A549 (cell line): ENCODE data around the gene CLPX. TPM values are rescaled to one million over a fixed set of nuclear protein-coding genes. Genes with fewer than 3 reads are reported as not detected.

Experiments
- ATAC-seq, 2 experiments: fragments of 200-7000 bp in 1 of 2; fragments of >200 bp in 1 of 2; cut with Nextera tagmentation in 1 of 2; cut with Tn5 transposase in 1 of 2; 3 replicates each; pipeline versions ENCODE4 v1.8.0 to v1.9.1; 2018 to 2020; ENCODE audit warnings: mild to moderate bottlenecking in 1 of 2, moderate library complexity in 1 of 2
- CTCF ChIA-PET: fragments of 300-600 bp; sonication (Branson Sonifier 250); formaldehyde crosslinking; extraction: SDS; loops from one replicate; lab custom pipeline; 2021; ENCODE audit warnings: antibody characterized with exemption, inconsistent platforms; lab: Yijun Ruan, JAX
- POLR2A ChIA-PET: fragments of 350-600 bp; formaldehyde crosslinking; extraction: SDS; loops from one replicate; lab custom pipeline; 2021; ENCODE audit warnings: antibody characterized with exemption, inconsistent platforms; lab: Yijun Ruan, JAX
- DNase-seq, 2 experiments: peaks; one replicate each; pipeline versions ENCODE4 v3.0.0 to v3.0.0-alpha.2; 2011 to 2016; ENCODE audit warnings: low read depth in 1 of 2, low spot score in 1 of 2
- FAIRE-seq: peaks from 2 replicates; lab custom pipeline; 2011; peaks lifted over from hg19 to GRCh38; lab: Jason Lieb, UNC
- H3K27ac ChIP-seq, 2 experiments: fragments of >200 bp; sonication (Bioruptor Twin); formaldehyde crosslinking; 3 replicates each; pipeline ENCODE4 v1.5.1; 2016 to 2017
- H3K4me1 ChIP-seq: fragments of >200 bp; sonication (Bioruptor Twin); formaldehyde crosslinking; 3 replicates; pipeline ENCODE4 v1.6.1; 2016
- H3K4me2 ChIP-seq: fragments of >200 bp; sonication (Bioruptor Twin); formaldehyde crosslinking; 3 replicates; pipeline ENCODE4 v1.6.1; 2016
- H3K4me3 ChIP-seq: fragments of >200 bp; sonication (Bioruptor Twin); formaldehyde crosslinking; 3 replicates; pipeline ENCODE4 v1.5.1; 2016
- H3K9me3 ChIP-seq: fragments of >200 bp; sonication (Bioruptor Twin); formaldehyde crosslinking; 3 replicates; pipeline ENCODE4 v1.6.1; 2016
- BCL3 ChIP-seq: fragments of >200 bp; sonication (Bioruptor Twin); formaldehyde crosslinking; IDR thresholded peaks from 3 replicates; pipeline ENCODE4 v1.6.1; 2016
- BHLHE40 ChIP-seq: IDR thresholded peaks from 2 replicates; pipeline ENCODE4 v1.6.1; 2012; ENCODE audit warnings: low read depth, low read length, inconsistent platforms
- CBX2 ChIP-seq: fragments of 200-600 bp; sonication (generic); IDR thresholded peaks from 2 replicates; pipeline ENCODE4 v1.6.1; 2016; ENCODE audit warnings: low read depth, mild to moderate bottlenecking, borderline replicate concordance
- CBX8 ChIP-seq: fragments of 200-600 bp; sonication (generic); IDR thresholded peaks from 2 replicates; pipeline ENCODE4 v1.6.1; 2016
- CHD4 ChIP-seq: fragments of 200-600 bp; sonication (generic); IDR thresholded peaks from 2 replicates; pipeline ENCODE4 v1.6.1; 2016; ENCODE audit warnings: antibody characterized with exemption, mild to moderate bottlenecking, borderline replicate concordance
- CTCF ChIP-seq: fragments of >200 bp; sonication (Bioruptor Twin); formaldehyde crosslinking; IDR thresholded peaks from 3 replicates; pipeline ENCODE4 v1.5.1; 2016
- ELK1 ChIP-seq: fragments of 150-350 bp; IDR thresholded peaks from 2 replicates; pipeline ENCODE4 v1.6.1; 2014; ENCODE audit warnings: low read depth, mild to moderate bottlenecking, low read length
- EP300 ChIP-seq, 2 experiments: fragments of >200 bp; sonication (Bioruptor Twin); formaldehyde crosslinking; IDR thresholded peaks; 2 replicates in 1 of 2; 3 replicates in 1 of 2; pipeline ENCODE4 v1.6.1; 2016 to 2017
- FOSB ChIP-seq: fragments of 250-450 bp; sonication (Bioruptor Pico); IDR thresholded peaks from 2 replicates; pipeline ENCODE4 v1.5.0; 2020; ENCODE audit warnings: mild to moderate bottlenecking, moderate library complexity
- GATA3 ChIP-seq: IDR thresholded peaks from 2 replicates; pipeline ENCODE4 v1.6.1; 2012; ENCODE audit warnings: borderline replicate concordance
- HEYL ChIP-seq: fragments of 250-450 bp; sonication (Bioruptor Pico); IDR thresholded peaks from 2 replicates; pipeline ENCODE4 v1.8.0; 2021; ENCODE audit warnings: mild to moderate bottlenecking, moderate library complexity
- HOXB13 ChIP-seq: fragments of 250-450 bp; sonication (Bioruptor Pico); IDR thresholded peaks from 2 replicates; pipeline ENCODE4 v1.5.0; 2020; ENCODE audit warnings: low read depth, mild to moderate bottlenecking, moderate library complexity
- KDM5A ChIP-seq: fragments of 200-600 bp; sonication (generic); IDR thresholded peaks from 2 replicates; pipeline ENCODE4 v1.6.1; 2016; ENCODE audit warnings: antibody characterized with exemption, mild to moderate bottlenecking
- PBX3 ChIP-seq: IDR thresholded peaks from 2 replicates; pipeline ENCODE4 v1.6.1; 2012
- PHF8 ChIP-seq: fragments of 200-600 bp; sonication (generic); IDR thresholded peaks from 2 replicates; pipeline ENCODE4 v1.6.1; 2016; ENCODE audit warnings: low read depth, mild to moderate bottlenecking, antibody characterized with exemption, moderate library complexity, borderline replicate concordance
- RAD21 ChIP-seq, 2 experiments: fragments of >200 bp in 1 of 2; sonication (Bioruptor Twin) in 1 of 2; formaldehyde crosslinking in 1 of 2; IDR thresholded peaks in 1 of 2; conservative IDR thresholded peaks in 1 of 2; 2 replicates in 1 of 2; 3 replicates in 1 of 2; pipeline ENCODE4 v1.6.1; 2012 to 2018; ENCODE audit warnings: inconsistent platforms in 1 of 2
- RCOR1 ChIP-seq: fragments of 150-350 bp; IDR thresholded peaks from 2 replicates; pipeline ENCODE4 v1.6.1; 2014; ENCODE audit warnings: antibody characterized with exemption, low read length, low read depth
- SMC3 ChIP-seq: fragments of >200 bp; sonication (Bioruptor Twin); formaldehyde crosslinking; IDR thresholded peaks from 3 replicates; pipeline ENCODE4 v1.6.1; 2018; ENCODE audit warnings: inconsistent platforms
- TFCP2L1 ChIP-seq: fragments of 250-450 bp; sonication (Bioruptor Pico); IDR thresholded peaks from 2 replicates; pipeline ENCODE4 v1.5.0; 2021; ENCODE audit warnings: mild to moderate bottlenecking
- TP53 ChIP-seq: fragments of 250-450 bp; sonication (Bioruptor Pico); IDR thresholded peaks from 2 replicates; pipeline ENCODE4 v1.5.0; 2021; ENCODE audit warnings: mild to moderate bottlenecking, moderate library complexity
- ZC3H11A ChIP-seq: fragments of 450-650 bp; IDR thresholded peaks from 2 replicates; pipeline ENCODE4 v1.6.1; 2014; ENCODE audit warnings: antibody characterized with exemption, mild to moderate bottlenecking
- ZNF302 ChIP-seq: fragments of 250-450 bp; sonication (Bioruptor Pico); IDR thresholded peaks from 2 replicates; pipeline ENCODE4 v1.9.0; 2021; ENCODE audit warnings: inconsistent platforms, mild to moderate bottlenecking, moderate library complexity
- ZSCAN20 ChIP-seq: fragments of 250-450 bp; sonication (Bioruptor Pico); IDR thresholded peaks from 2 replicates; pipeline ENCODE4 v1.8.0; 2022; ENCODE audit warnings: mild to moderate bottlenecking, moderate library complexity
- WGBS: methylation state at CpG from one replicate; pipeline ENCODE4 v1.1.6; 2017; ENCODE audit errors: missing lambda C conversion rate; 5-methylcytosine and 5-hydroxymethylcytosine counted together
- polyA plus RNA-seq, 4 experiments: library from polyadenylated mRNA; depleted of rRNA in 3 of 4; stranded (reverse); fragments of >200 nt; fragmentation: RNase III in 1 of 4; extraction: RNeasy Plus Mini Kit Qiagen cat#74134 plus additional on column Dnase treatment in 1 of 4; gene quantifications; 2 replicates in 3 of 4; 3 replicates in 1 of 4; pipeline ENCODE4 v1.2.3, GENCODE V29; 2011 to 2017

The CLPX gene
- polyA plus RNA-seq, 2 of the 4 experiments (the other 2 are of a cell fraction) = 55.4 to 113 TPM

- ATAC-seq = no peak
- peak overlapping the region; percentile 88 for H3K4me2 ChIP-seq
- no peak for DNase-seq
- CTCF ChIA-PET = interaction anchor here (10.1 to 14.7 kb wide), 2 partner anchors 95 to 117 kb away, joined by 177 to 408 read pairs; partner anchors contain the start of genes PARP16 and RNU5B-1
- H3K4me1 ChIP-seq = peaks cover 30% of the 10 kb centered on the region
- peak overlapping the region; percentile 72 for H3K4me3 ChIP-seq
- H3K27ac ChIP-seq = peak overlapping the region; percentile 93 to 95
- no peaks in the 10 kb centered on the region for H3K9me3 ChIP-seq
- WGBS = 4% methylated on average over 4 of the region's 4 CpGs
- no peak for FAIRE-seq
- TF ChIP-seq CHD4 = no peak
- TF ChIP-seq KDM5A = no peak
- no peak for TF ChIP-seq BHLHE40
- no peak for TF ChIP-seq FOSB (CRISPR knock-in tag)
- no peak for TF ChIP-seq HOXB13 (CRISPR knock-in tag)
- no peak for TF ChIP-seq RAD21 (conservative IDR thresholded peaks at IDR 0.05 in 1 of 2, IDR thresholded peaks at IDR 0.05 in 1 of 2)
- TF ChIP-seq EP300 (IDR thresholded peaks at IDR 0.05) = no peak
- TF ChIP-seq PBX3 = no peak
- no peak; the same call in 2 of the 3 replicates for TF ChIP-seq CTCF
- no peak for TF ChIP-seq CBX8
- POLR2A ChIA-PET = interaction anchor here (2.1 to 3.4 kb wide), 4 partner anchors 50 to 122 kb away, joined by 7 to 103 read pairs (median 34); partner anchors contain the start of genes PARP16, PDCD7 and RNU5B-1
Observed at GRCh38 chr15:65183865-65184159, 1.3 kb downstream of the CLPX start.

- CTCF ChIA-PET = interaction anchor here (0.6 to 1.8 kb wide), 5 partner anchors 22 to 687 kb away, joined by 3 to 8 read pairs (median 4); partner anchors contain the start of gene RAB11A
- peak overlapping the region; percentile 88 for H3K4me2 ChIP-seq
- TF ChIP-seq PHF8 = no peak
- TF ChIP-seq RCOR1 = no peak
- no peak for TF ChIP-seq ZSCAN20 (CRISPR knock-in tag)
- no peak for TF ChIP-seq BCL3
- TF ChIP-seq TFCP2L1 (CRISPR knock-in tag) = no peak
- no peak for TF ChIP-seq TP53 (CRISPR knock-in tag)
- TF ChIP-seq FOSB (CRISPR knock-in tag) = no peak
- TF ChIP-seq CBX2 = no peak
- TF ChIP-seq PBX3 = no peak
- no peak for TF ChIP-seq ZNF302
- no peak for TF ChIP-seq SMC3
- no peak for TF ChIP-seq ZC3H11A
- no peak for TF ChIP-seq GATA3
- TF ChIP-seq ELK1 = no peak
- TF ChIP-seq HEYL = no peak
- no peak for TF ChIP-seq BHLHE40
- FAIRE-seq (peak; percentile 65), ATAC-seq (no peak), DNase-seq (no peak)
- WGBS = 77% methylated on average over 4 of the region's 4 CpGs
- no peak overlapping the region for H3K27ac ChIP-seq
- no peaks in the 10 kb centered on the region for H3K9me3 ChIP-seq
- POLR2A ChIA-PET = no interaction called here
- peaks cover 42% of the 10 kb centered on the region for H3K4me1 ChIP-seq
- no peak overlapping the region for H3K4me3 ChIP-seq
Observed at GRCh38 chr15:65182538-65182937, 2.6 kb downstream of the CLPX start.
